Measurements from ENCODE around the gene F12.
A peak's percentile ranks its signal among the peaks of the same experiment; 100 is the strongest.

F12 gene

DNA sequence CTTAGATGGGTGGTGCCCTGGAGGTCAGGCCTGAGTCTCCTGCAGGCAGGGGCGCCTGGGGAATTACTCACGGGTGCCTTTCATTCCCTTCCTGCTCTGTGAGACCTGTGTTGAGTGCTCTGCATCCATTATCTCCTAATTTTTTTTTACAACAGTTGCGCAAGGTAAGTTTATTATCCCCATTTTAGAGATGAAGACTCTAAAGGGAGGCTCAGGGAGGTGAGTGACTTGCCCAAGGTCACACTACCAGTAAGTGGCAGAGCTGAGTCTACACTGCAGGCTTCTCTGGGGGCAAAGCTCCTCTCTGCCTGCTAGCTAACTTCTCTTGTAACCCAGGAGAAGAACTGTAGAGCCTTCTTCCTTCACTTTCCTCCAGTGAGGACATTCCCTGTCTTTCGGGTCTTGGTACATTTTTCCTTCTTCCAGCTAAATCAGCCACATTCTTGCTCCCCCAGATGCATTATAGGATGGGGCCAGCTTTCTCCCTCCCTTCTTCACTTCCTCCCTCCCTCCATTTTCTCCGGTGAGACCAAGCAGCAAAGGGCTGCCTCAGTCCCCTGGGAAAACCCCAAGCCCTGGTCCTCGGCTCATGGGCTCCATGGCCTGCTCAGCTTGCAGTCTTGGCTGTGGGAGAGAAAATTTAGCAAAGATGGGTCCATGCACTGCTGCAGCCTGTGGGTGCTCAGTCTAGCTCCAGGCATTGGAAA is 39.0 kb upstream of the F12 start:
- no peaks in the 10 kb centered on the region for H3F3A ChIP-seq (ENCODE audit: insufficient read depth, low read length)
- H3K4me1 ChIP-seq (ENCODE audit: insufficient read depth, low read length, severe bottlenecking): peaks cover 40% of the 10 kb centered on the region
- peak overlapping the region; percentile 59 for H3K4me2 ChIP-seq (ENCODE audit: low read length)
- no peaks in the 10 kb centered on the region for H3K9me2 ChIP-seq (ENCODE audit: low read depth, low read length)
- H3K79me2 ChIP-seq (ENCODE audit: insufficient read depth, low read length): no peaks in the 10 kb centered on the region
- H3K4me3 ChIP-seq (ENCODE audit: low read depth, low read length, poor library complexity, severe bottlenecking): peak overlapping the region; percentile 47
- peak overlapping the region; percentile 69 for H3K27ac ChIP-seq (ENCODE audit: low read depth, low read length, poor library complexity, severe bottlenecking)
- no peak for TF ChIP-seq EZH2 (IDR thresholded peaks at IDR 0.05; ENCODE audit: borderline replicate concordance, low read length)
- TF ChIP-seq, protein P1, sequence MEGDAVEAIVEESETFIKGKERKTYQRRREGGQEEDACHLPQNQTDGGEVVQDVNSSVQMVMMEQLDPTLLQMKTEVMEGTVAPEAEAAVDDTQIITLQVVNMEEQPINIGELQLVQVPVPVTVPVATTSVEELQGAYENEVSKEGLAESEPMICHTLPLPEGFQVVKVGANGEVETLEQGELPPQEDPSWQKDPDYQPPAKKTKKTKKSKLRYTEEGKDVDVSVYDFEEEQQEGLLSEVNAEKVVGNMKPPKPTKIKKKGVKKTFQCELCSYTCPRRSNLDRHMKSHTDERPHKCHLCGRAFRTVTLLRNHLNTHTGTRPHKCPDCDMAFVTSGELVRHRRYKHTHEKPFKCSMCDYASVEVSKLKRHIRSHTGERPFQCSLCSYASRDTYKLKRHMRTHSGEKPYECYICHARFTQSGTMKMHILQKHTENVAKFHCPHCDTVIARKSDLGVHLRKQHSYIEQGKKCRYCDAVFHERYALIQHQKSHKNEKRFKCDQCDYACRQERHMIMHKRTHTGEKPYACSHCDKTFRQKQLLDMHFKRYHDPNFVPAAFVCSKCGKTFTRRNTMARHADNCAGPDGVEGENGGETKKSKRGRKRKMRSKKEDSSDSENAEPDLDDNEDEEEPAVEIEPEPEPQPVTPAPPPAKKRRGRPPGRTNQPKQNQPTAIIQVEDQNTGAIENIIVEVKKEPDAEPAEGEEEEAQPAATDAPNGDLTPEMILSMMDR (IDR thresholded peaks at IDR 0.05; ENCODE audit: low read length): no peak
- no peak overlapping the region for H2AFZ ChIP-seq (ENCODE audit: low read length)
- no peaks in the 10 kb centered on the region for H3K27me3 ChIP-seq (ENCODE audit: insufficient read depth, low read length)
- H3K36me3 ChIP-seq (ENCODE audit: insufficient read depth, low read length): no peaks in the 10 kb centered on the region; the same call in 1 of the 2 replicates
- H3K9me3 ChIP-seq (ENCODE audit: low read length): no peaks in the 10 kb centered on the region
- peak overlapping the region; percentile 54; the same call in 1 of the 2 replicates for H3K9ac ChIP-seq (ENCODE audit: low read length)
- no peaks in the 10 kb centered on the region for H4K20me1 ChIP-seq (ENCODE audit: insufficient read depth, low read length)

DNA sequence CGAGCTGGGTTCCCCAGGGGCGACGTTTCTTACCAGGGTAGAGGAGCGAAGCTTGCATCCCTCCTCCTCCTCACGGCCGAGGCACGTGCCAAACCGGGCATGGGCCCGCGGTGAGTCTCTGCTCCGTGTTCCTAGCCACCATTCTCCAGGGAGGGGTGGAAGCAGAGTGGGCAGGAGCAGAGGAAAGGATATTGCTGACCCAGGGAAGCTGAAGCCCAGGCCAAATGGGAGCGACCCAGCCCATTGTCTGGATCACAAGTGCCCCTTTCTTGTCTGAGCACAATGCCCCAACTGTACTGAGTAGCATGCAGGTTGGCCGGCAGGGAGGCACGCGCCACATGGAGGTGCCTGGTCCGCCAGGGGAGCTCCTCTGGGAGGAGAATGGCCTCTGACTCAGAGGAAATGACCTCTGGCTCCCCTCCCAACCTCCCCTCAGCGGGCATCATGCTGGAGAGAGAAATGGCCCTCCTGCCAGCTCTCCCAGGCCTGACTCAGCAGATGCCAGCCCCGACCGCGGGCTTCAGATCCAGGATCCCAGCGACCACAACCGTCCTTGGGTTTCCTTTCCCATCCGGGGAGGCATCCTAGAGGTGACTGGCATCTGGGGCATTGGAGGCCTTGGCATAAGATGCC is 38.4 kb upstream of the F12 start:
- Histone ChIP-seq H3K27me3 (ENCODE audit: insufficient read depth, low read length) (no peaks in the 10 kb centered on the region), H3K27ac (ENCODE audit: low read depth, low read length, poor library complexity, severe bottlenecking) (peak overlapping the region; percentile 69), H3K79me2 (ENCODE audit: insufficient read depth, low read length) (no peaks in the 10 kb centered on the region), H3K4me1 (ENCODE audit: insufficient read depth, low read length, severe bottlenecking) (peaks cover 33% of the 10 kb centered on the region), H3K9me3 (ENCODE audit: low read length) (no peaks in the 10 kb centered on the region), H3K9ac (ENCODE audit: low read length) (peak overlapping the region; percentile 54; the same call in 1 of the 2 replicates), H3K9me2 (ENCODE audit: low read depth, low read length) (no peaks in the 10 kb centered on the region), H4K20me1 (ENCODE audit: insufficient read depth, low read length) (no peaks in the 10 kb centered on the region), H3F3A (ENCODE audit: insufficient read depth, low read length) (no peaks in the 10 kb centered on the region), H2AFZ (ENCODE audit: low read length) (no peak overlapping the region), H3K4me3 (ENCODE audit: low read depth, low read length, poor library complexity, severe bottlenecking) (peak overlapping the region; percentile 47), H3K36me3 (ENCODE audit: insufficient read depth, low read length) (no peaks in the 10 kb centered on the region; the same call in 1 of the 2 replicates), H3K4me2 (ENCODE audit: low read length) (peak overlapping the region; percentile 59)
- no peak for TF ChIP-seq EZH2 (IDR thresholded peaks at IDR 0.05; ENCODE audit: borderline replicate concordance, low read length)
- TF ChIP-seq, protein P1 (IDR thresholded peaks at IDR 0.05; ENCODE audit: low read length): no peak

DNA sequence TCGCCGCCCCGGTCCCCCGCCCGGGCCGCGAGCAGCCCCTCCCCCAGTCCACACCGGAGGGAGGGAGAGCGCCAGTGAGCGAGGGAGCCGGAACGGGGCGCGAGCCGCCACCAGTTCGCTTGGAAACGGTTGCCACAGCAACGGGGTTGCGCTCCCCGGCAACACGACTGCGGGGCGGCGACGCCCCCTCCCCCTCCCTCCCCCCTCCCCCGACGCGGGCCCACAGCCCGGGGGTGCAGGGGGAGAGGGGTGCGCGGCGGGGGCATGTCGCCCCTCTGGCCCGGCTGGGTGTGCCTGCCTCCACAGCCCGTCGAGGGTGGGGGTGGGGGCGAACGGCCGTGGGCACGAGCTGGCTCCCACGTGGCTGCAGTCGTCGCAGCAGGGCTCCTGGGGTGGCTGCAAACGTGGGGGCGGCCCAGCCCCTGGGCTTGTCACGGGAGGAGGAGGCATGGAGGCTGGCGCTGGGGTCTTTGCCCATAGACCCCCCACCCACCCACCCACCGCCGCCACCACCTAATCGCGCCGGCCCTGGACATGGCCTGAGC is 37.8 kb upstream of the F12 start:
- Histone ChIP-seq H3K79me2 (ENCODE audit: insufficient read depth, low read length) (no peaks in the 10 kb centered on the region), H3K36me3 (ENCODE audit: insufficient read depth, low read length) (peaks cover 6% of the 10 kb centered on the region; the same call in 1 of the 2 replicates), H3K9me3 (ENCODE audit: low read length) (no peaks in the 10 kb centered on the region), H3K27me3 (ENCODE audit: insufficient read depth, low read length) (no peaks in the 10 kb centered on the region), H3K9me2 (ENCODE audit: low read depth, low read length) (no peaks in the 10 kb centered on the region), H4K20me1 (ENCODE audit: insufficient read depth, low read length) (no peaks in the 10 kb centered on the region), H3F3A (ENCODE audit: insufficient read depth, low read length) (no peaks in the 10 kb centered on the region), H3K27ac (ENCODE audit: low read depth, low read length, poor library complexity, severe bottlenecking) (no peak overlapping the region), H3K4me3 (ENCODE audit: low read depth, low read length, poor library complexity, severe bottlenecking) (peak overlapping the region; percentile 62), H3K4me2 (ENCODE audit: low read length) (peak overlapping the region; percentile 75), H2AFZ (ENCODE audit: low read length) (no peak overlapping the region), H3K4me1 (ENCODE audit: insufficient read depth, low read length, severe bottlenecking) (peaks cover 30% of the 10 kb centered on the region), H3K9ac (ENCODE audit: low read length) (peak overlapping the region; percentile 71)
- TF ChIP-seq, protein P1 (IDR thresholded peaks at IDR 0.05; ENCODE audit: low read length): no peak
- TF ChIP-seq EZH2 (IDR thresholded peaks at IDR 0.05; ENCODE audit: borderline replicate concordance, low read length): no peak

Measured in OCI-LY1 (cell line).